GM23338 (cell line): ENCODE data around the gene GPR78. TPM values are rescaled to one million over a fixed set of nuclear protein-coding genes. Genes with fewer than 3 reads are reported as not detected.

Source experiments
- ATAC-seq: fragments of 200-7000 bp; cut with Tn5 transposase; 3 replicates; pipeline ENCODE4 v1.9.1; 2020
- DNase-seq: peaks from one replicate; pipeline ENCODE4 v3.0.0-alpha.2; 2015; ENCODE audit warnings: low spot score
- H2AFZ ChIP-seq: fragments of 200-600 bp; sonication (generic); 2 replicates; pipeline ENCODE4 v1.8.0; 2016; ENCODE audit warnings: antibody characterized with exemption, mild to moderate bottlenecking, moderate library complexity
- H3F3A ChIP-seq: fragments of 200-600 bp; sonication (generic); replicated peaks from 2 replicates; pipeline ENCODE4 v1.8.0; 2017; ENCODE audit warnings: antibody characterized with exemption, mixed run types, low read depth
- H3K27ac ChIP-seq: fragments of 200-600 bp; sonication (generic); 2 replicates; pipeline ENCODE4 v1.6.1; 2016; ENCODE audit warnings: low read depth
- H3K27me3 ChIP-seq: fragments of 200-600 bp; sonication (generic); 2 replicates; pipeline ENCODE4 v1.8.0; 2016; ENCODE audit warnings: mild to moderate bottlenecking, mixed run types, moderate library complexity; ENCODE audit not compliant: insufficient read depth
- H3K36me3 ChIP-seq: fragments of 200-600 bp; sonication (generic); 2 replicates; pipeline ENCODE4 v1.8.0; 2016; ENCODE audit warnings: mild to moderate bottlenecking; ENCODE audit not compliant: insufficient read depth
- H3K4me1 ChIP-seq: fragments of 200-600 bp; sonication (generic); 2 replicates; pipeline ENCODE4 v1.8.0; 2016; ENCODE audit warnings: mild to moderate bottlenecking, moderate library complexity; ENCODE audit not compliant: insufficient read depth
- H3K4me2 ChIP-seq: fragments of 200-600 bp; sonication (generic); 2 replicates; pipeline ENCODE4 v1.7.1; 2017; ENCODE audit warnings: mixed run types
- H3K4me3 ChIP-seq: fragments of 200-600 bp; sonication (generic); 2 replicates; pipeline ENCODE4 v1.6.1; 2016; ENCODE audit warnings: mixed run types
- H3K79me2 ChIP-seq: fragments of 200-600 bp; sonication (generic); replicated peaks from 2 replicates; pipeline ENCODE4 v1.8.0; 2017; ENCODE audit warnings: mild to moderate bottlenecking; ENCODE audit not compliant: insufficient read depth
- H3K9me2 ChIP-seq: fragments of 200-600 bp; sonication (generic); 2 replicates; pipeline ENCODE4 v1.8.0; 2017; ENCODE audit not compliant: insufficient read depth
- H4K20me1 ChIP-seq: fragments of 200-600 bp; sonication (generic); replicated peaks from 2 replicates; pipeline ENCODE4 v1.8.0; 2017; ENCODE audit warnings: mild to moderate bottlenecking; ENCODE audit not compliant: insufficient read depth
- H3K27ac Mint-ChIP-seq: 2 replicates; pipeline ENCODE4 v1.8.0; 2020; ENCODE audit warnings: inconsistent platforms, mild to moderate bottlenecking, moderate library complexity, mixed read lengths
- H3K27me3 Mint-ChIP-seq: 3 replicates; pipeline ENCODE4 v1.8.0; 2022; ENCODE audit warnings: low read depth, mild to moderate bottlenecking, moderate library complexity, mixed read lengths, inconsistent platforms; ENCODE audit not compliant: insufficient read depth, poor library complexity
- H3K36me3 Mint-ChIP-seq: 3 replicates; pipeline ENCODE4 v1.8.0; 2021; ENCODE audit warnings: low read depth, mild to moderate bottlenecking, inconsistent platforms, moderate library complexity, mixed read lengths
- H3K4me1 Mint-ChIP-seq: 3 replicates; pipeline ENCODE4 v1.8.0; 2020; ENCODE audit warnings: mild to moderate bottlenecking, inconsistent platforms, mixed read lengths
- H3K4me3 Mint-ChIP-seq: 3 replicates; pipeline ENCODE4 v1.8.0; 2021; ENCODE audit warnings: moderate library complexity, mild to moderate bottlenecking, inconsistent platforms, mixed read lengths
- H3K9me3 Mint-ChIP-seq: 3 replicates; pipeline ENCODE4 v1.8.0; 2020; ENCODE audit warnings: moderate library complexity, mild to moderate bottlenecking, inconsistent platforms, mixed read lengths
- CREB1 ChIP-seq: fragments of 250-450 bp; sonication (Bioruptor Pico); IDR thresholded peaks from 2 replicates; pipeline ENCODE4 v1.5.0; 2020; ENCODE audit warnings: low read depth, mild to moderate bottlenecking, moderate library complexity
- EZH2 ChIP-seq: fragments of 200-600 bp; sonication (generic); IDR thresholded peaks from one replicate; pipeline ENCODE4 v1.8.0; 2017; ENCODE audit warnings: antibody characterized with exemption, mild to moderate bottlenecking, low read depth; ENCODE audit not compliant: unreplicated experiment
- EZH2phosphoT487 ChIP-seq: fragments of 200-600 bp; sonication (generic); IDR thresholded peaks from one replicate; pipeline ENCODE4 v1.8.1; 2018; ENCODE audit warnings: antibody characterized with exemption; ENCODE audit not compliant: unreplicated experiment
- JUNB ChIP-seq: IDR thresholded peaks from one replicate; pipeline ENCODE4 v1.6.1; 2016; ENCODE audit warnings: antibody characterized with exemption; ENCODE audit not compliant: unreplicated experiment
- NANOG ChIP-seq: IDR thresholded peaks from 2 replicates; pipeline ENCODE4 v1.6.1; 2016; ENCODE audit warnings: antibody characterized with exemption, borderline replicate concordance
- POLR2AphosphoS5 ChIP-seq: IDR thresholded peaks from 2 replicates; pipeline ENCODE4 v1.6.1; 2016; ENCODE audit warnings: antibody characterized with exemption, low read depth
- ZNF114 ChIP-seq: fragments of 250-450 bp; sonication (Bioruptor Pico); IDR thresholded peaks from 2 replicates; pipeline ENCODE4 v1.5.0; 2020; ENCODE audit warnings: mild to moderate bottlenecking, moderate library complexity
- polyA plus RNA-seq: library from polyadenylated mRNA; unstranded; fragments of >200 nt; fragmentation: Nextera tagmentation; extraction: Ambion mirVana; gene quantifications from 2 replicates; pipeline ENCODE4 v1.2.1, GENCODE V29; 2016
- total RNA-seq: library from RNA; depleted of rRNA; stranded (reverse); fragments of >200 nt; shearing (Covaris generic); gene quantifications from 2 replicates; pipeline ENCODE4 v1.2.3, GENCODE V29; 2014
- TF ChIP-seq, protein P1 (sequence below): fragments of 250-450 bp; sonication (Bioruptor Pico); IDR thresholded peaks from 2 replicates; pipeline ENCODE4 v1.5.0; 2020; ENCODE audit warnings: mild to moderate bottlenecking, moderate library complexity
- TF ChIP-seq, protein P2 (sequence below): IDR thresholded peaks from 2 replicates; pipeline ENCODE4 v1.6.1; 2016; ENCODE audit warnings: antibody characterized with exemption
- TF ChIP-seq, protein P3 (sequence below): IDR thresholded peaks from one replicate; pipeline ENCODE4 v1.6.1; 2018; ENCODE audit warnings: antibody characterized with exemption; ENCODE audit not compliant: unreplicated experiment

The GPR78 gene
- total and polyA plus RNA-seq, 2 experiments from 2014 or later, result 0.82 to 2.7 TPM

DNA sequence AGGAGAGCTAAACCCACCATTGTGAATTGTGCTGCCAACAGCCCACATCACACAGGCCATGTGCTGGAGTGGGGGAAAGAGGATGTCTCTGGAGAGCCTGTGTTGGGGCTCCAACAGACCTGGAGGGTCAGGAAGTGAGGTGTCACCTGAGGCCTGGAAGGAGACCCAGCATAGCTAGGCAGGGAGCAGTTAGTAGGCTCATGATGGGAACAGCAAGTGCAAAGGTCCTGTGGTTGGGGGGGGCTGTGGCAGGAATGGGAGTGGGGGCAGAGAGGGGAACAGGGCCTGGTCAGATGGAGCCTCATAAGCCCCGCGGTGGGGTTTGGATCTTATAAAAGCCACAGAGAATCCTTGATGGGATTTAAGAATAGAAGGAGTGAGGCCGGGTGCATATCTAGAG, 35.9 kb upstream of the GPR78 start (continued):
- TF ChIP-seq, protein P1, sequence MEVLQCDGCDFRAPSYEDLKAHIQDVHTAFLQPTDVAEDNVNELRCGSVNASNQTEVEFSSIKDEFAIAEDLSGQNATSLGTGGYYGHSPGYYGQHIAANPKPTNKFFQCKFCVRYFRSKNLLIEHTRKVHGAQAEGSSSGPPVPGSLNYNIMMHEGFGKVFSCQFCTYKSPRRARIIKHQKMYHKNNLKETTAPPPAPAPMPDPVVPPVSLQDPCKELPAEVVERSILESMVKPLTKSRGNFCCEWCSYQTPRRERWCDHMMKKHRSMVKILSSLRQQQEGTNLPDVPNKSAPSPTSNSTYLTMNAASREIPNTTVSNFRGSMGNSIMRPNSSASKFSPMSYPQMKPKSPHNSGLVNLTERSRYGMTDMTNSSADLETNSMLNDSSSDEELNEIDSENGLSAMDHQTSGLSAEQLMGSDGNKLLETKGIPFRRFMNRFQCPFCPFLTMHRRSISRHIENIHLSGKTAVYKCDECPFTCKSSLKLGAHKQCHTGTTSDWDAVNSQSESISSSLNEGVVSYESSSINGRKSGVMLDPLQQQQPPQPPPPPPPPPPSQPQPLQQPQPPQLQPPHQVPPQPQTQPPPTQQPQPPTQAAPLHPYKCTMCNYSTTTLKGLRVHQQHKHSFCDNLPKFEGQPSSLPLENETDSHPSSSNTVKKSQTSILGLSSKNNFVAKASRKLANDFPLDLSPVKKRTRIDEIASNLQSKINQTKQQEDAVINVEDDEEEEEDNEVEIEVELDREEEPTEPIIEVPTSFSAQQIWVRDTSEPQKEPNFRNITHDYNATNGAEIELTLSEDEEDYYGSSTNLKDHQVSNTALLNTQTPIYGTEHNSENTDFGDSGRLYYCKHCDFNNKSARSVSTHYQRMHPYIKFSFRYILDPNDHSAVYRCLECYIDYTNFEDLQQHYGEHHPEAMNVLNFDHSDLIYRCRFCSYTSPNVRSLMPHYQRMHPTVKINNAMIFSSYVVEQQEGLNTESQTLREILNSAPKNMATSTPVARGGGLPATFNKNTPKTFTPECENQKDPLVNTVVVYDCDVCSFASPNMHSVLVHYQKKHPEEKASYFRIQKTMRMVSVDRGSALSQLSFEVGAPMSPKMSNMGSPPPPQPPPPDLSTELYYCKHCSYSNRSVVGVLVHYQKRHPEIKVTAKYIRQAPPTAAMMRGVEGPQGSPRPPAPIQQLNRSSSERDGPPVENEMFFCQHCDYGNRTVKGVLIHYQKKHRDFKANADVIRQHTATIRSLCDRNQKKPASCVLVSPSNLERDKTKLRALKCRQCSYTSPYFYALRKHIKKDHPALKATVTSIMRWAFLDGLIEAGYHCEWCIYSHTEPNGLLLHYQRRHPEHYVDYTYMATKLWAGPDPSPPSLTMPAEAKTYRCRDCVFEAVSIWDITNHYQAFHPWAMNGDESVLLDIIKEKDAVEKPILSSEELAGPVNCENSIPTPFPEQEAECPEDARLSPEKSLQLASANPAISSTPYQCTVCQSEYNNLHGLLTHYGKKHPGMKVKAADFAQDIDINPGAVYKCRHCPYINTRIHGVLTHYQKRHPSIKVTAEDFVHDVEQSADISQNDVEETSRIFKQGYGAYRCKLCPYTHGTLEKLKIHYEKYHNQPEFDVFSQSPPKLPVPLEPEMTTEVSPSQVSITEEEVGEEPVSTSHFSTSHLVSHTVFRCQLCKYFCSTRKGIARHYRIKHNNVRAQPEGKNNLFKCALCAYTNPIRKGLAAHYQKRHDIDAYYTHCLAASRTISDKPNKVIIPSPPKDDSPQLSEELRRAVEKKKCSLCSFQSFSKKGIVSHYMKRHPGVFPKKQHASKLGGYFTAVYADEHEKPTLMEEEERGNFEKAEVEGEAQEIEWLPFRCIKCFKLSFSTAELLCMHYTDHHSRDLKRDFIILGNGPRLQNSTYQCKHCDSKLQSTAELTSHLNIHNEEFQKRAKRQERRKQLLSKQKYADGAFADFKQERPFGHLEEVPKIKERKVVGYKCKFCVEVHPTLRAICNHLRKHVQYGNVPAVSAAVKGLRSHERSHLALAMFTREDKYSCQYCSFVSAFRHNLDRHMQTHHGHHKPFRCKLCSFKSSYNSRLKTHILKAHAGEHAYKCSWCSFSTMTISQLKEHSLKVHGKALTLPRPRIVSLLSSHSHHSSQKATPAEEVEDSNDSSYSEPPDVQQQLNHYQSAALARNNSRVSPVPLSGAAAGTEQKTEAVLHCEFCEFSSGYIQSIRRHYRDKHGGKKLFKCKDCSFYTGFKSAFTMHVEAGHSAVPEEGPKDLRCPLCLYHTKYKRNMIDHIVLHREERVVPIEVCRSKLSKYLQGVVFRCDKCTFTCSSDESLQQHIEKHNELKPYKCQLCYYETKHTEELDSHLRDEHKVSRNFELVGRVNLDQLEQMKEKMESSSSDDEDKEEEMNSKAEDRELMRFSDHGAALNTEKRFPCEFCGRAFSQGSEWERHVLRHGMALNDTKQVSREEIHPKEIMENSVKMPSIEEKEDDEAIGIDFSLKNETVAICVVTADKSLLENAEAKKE, result no peak
- no peak for TF ChIP-seq ZNF114

DNA sequence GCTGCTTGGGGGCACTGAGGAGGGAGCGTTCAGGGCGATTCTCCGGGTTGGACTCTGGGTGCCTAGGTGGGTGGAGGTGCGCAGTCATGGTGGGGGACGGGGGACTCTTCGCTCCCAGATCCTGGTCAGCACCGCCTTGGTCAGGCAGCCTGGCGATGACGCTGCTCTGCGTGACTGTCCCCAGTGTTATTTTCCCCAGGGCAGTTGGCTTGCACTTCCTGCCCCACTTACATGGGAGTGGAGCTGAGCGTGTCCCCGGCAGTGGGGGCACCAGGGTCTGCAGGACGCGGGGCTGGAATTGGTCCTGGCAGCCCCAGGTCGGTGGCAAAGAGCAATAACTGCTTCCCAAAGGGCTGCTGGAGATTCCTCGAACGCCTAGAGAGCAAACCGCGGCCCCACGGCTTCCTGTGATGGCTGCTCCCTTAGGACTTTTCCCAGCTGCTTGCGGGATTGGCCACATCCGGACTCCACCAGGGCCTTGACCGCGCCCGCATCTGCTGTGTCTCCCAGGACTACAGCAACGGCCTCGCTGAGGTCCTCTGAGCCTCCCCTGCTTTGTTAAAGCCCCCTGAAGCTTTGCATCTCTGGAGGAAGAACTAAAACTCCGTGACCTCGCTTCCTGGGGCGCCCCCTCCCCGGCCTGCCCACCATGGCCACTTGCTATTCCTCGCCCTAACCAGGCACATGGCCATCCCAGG, 35.3 kb upstream of the GPR78 start:
- peaks cover 22% of the 10 kb centered on the region for H3K4me1 Mint-ChIP-seq
- Histone ChIP-seq H3K27ac (no peak overlapping the region), H3K27me3 (no peaks in the 10 kb centered on the region), H3K79me2 (no peaks in the 10 kb centered on the region), H3F3A (no peaks in the 10 kb centered on the region), H3K4me3 (no peak overlapping the region), H3K4me2 (no peak overlapping the region), H4K20me1 (no peaks in the 10 kb centered on the region), H3K9me2 (no peaks in the 10 kb centered on the region), H2AFZ (peak overlapping the region; percentile 74; the same call in 1 of the 2 replicates), H3K4me1 (peaks cover 9% of the 10 kb centered on the region), H3K36me3 (no peaks in the 10 kb centered on the region)
- TF ChIP-seq CREB1 (CRISPR knock-in tag) (no peak), EZH2 (no peak), POLR2AphosphoS5 (no peak), JUNB (no peak), EZH2phosphoT487 (no peak), NANOG (no peak)
- TF ChIP-seq, protein P2, sequence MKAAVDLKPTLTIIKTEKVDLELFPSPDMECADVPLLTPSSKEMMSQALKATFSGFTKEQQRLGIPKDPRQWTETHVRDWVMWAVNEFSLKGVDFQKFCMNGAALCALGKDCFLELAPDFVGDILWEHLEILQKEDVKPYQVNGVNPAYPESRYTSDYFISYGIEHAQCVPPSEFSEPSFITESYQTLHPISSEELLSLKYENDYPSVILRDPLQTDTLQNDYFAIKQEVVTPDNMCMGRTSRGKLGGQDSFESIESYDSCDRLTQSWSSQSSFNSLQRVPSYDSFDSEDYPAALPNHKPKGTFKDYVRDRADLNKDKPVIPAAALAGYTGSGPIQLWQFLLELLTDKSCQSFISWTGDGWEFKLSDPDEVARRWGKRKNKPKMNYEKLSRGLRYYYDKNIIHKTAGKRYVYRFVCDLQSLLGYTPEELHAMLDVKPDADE, result no peak
- TF ChIP-seq, protein P3, sequence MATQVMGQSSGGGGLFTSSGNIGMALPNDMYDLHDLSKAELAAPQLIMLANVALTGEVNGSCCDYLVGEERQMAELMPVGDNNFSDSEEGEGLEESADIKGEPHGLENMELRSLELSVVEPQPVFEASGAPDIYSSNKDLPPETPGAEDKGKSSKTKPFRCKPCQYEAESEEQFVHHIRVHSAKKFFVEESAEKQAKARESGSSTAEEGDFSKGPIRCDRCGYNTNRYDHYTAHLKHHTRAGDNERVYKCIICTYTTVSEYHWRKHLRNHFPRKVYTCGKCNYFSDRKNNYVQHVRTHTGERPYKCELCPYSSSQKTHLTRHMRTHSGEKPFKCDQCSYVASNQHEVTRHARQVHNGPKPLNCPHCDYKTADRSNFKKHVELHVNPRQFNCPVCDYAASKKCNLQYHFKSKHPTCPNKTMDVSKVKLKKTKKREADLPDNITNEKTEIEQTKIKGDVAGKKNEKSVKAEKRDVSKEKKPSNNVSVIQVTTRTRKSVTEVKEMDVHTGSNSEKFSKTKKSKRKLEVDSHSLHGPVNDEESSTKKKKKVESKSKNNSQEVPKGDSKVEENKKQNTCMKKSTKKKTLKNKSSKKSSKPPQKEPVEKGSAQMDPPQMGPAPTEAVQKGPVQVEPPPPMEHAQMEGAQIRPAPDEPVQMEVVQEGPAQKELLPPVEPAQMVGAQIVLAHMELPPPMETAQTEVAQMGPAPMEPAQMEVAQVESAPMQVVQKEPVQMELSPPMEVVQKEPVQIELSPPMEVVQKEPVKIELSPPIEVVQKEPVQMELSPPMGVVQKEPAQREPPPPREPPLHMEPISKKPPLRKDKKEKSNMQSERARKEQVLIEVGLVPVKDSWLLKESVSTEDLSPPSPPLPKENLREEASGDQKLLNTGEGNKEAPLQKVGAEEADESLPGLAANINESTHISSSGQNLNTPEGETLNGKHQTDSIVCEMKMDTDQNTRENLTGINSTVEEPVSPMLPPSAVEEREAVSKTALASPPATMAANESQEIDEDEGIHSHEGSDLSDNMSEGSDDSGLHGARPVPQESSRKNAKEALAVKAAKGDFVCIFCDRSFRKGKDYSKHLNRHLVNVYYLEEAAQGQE, result no peak
- peaks cover 16% of the 10 kb centered on the region for H3K27me3 Mint-ChIP-seq
- peak overlapping the region; percentile 52 for H3K27ac Mint-ChIP-seq
- ATAC-seq, result no peak
- no peak for DNase-seq
- H3K9me3 Mint-ChIP-seq, result no peaks in the 10 kb centered on the region
- no peaks in the 10 kb centered on the region for H3K36me3 Mint-ChIP-seq
- no peak overlapping the region; the same call in 2 of the 3 replicates for H3K4me3 Mint-ChIP-seq
